ENCODE results near the gene RBM10. TPM values are rescaled to one million over a fixed set of nuclear protein-coding genes. Genes with fewer than 3 reads are reported as not detected.

RBM10 gene
- total RNA-seq, 4 donors from 2014 or later: 27.9 to 33.1 (median 30.2) TPM

- Histone ChIP-seq H3K36me3 (peaks cover 69% of the 10 kb centered on the region), H3K9me3 (no peaks in the 10 kb centered on the region), H3K27ac (no peak overlapping the region), H3K27me3 (no peaks in the 10 kb centered on the region), H3K4me3 (no peak overlapping the region), H3K4me1 (peaks cover 4% of the 10 kb centered on the region)
- WGBS: 84% methylated on average over 8 of the region's 8 CpGs
- TF ChIP-seq POLR2AphosphoS5 (IDR thresholded peaks at IDR 0.05) (no peak), POLR2A (IDR thresholded peaks at IDR 0.05) (no peak), EP300 (IDR thresholded peaks at IDR 0.05) (no peak), CTCF (IDR thresholded peaks at IDR 0.05) (no peak)
- DNase-seq (ENCODE audit: low spot score in 2 of 2): peak in 1 of 2 donors; percentile 20
Observed at GRCh38 chrX:47180346-47180745, 35.3 kb downstream of the RBM10 start.

- no peaks in the 10 kb centered on the region for H3K9me3 ChIP-seq
- H3K4me1 ChIP-seq: peaks cover 4% of the 10 kb centered on the region
- peak in 1 of 2 donors; percentile 49 for DNase-seq (ENCODE audit: low spot score in 2 of 2)
- no peaks in the 10 kb centered on the region for H3K27me3 ChIP-seq
- TF ChIP-seq POLR2AphosphoS5 (IDR thresholded peaks at IDR 0.05) (no peak), POLR2A (IDR thresholded peaks at IDR 0.05) (no peak), CTCF (IDR thresholded peaks at IDR 0.05) (no peak), EP300 (IDR thresholded peaks at IDR 0.05) (no peak)
- H3K27ac ChIP-seq: no peak overlapping the region
- 100% methylated on average over 3 of the region's 10 CpGs for WGBS
- no peak overlapping the region for H3K4me3 ChIP-seq
- peaks cover 67% of the 10 kb centered on the region for H3K36me3 ChIP-seq
Observed at GRCh38 chrX:47181301-47181700, 36.3 kb downstream of the RBM10 start.

- Histone ChIP-seq H3K27me3 (no peaks in the 10 kb centered on the region), H3K27ac (no peak overlapping the region), H3K4me3 (no peak overlapping the region), H3K4me1 (peaks cover 4% of the 10 kb centered on the region), H3K9me3 (no peaks in the 10 kb centered on the region), H3K36me3 (peaks cover 65% of the 10 kb centered on the region)
- TF ChIP-seq POLR2A (IDR thresholded peaks at IDR 0.05) (no peak), EP300 (IDR thresholded peaks at IDR 0.05) (no peak), POLR2AphosphoS5 (IDR thresholded peaks at IDR 0.05) (no peak), CTCF (IDR thresholded peaks at IDR 0.05) (no peak)
- DNase-seq (ENCODE audit: low spot score in 2 of 2): peak in 1 of 2 donors; percentile 32
- 81% methylated on average over 8 of the region's 9 CpGs for WGBS
Observed at GRCh38 chrX:47182106-47182700, 37.2 kb downstream of the RBM10 start.

GRCh38 chrX:47184486-47184885, 39.5 kb downstream of the RBM10 start:
- WGBS: 81% methylated on average over 4 of the region's 4 CpGs

More at GRCh38 chrX:47184486-47184885, 39.5 kb downstream of the RBM10 start:
- Histone ChIP-seq H3K27me3 (no peaks in the 10 kb centered on the region), H3K36me3 (peaks cover 50% of the 10 kb centered on the region), H3K4me1 (no peaks in the 10 kb centered on the region), H3K4me3 (no peak overlapping the region), H3K9me3 (no peaks in the 10 kb centered on the region), H3K27ac (no peak overlapping the region)
- no peak for DNase-seq (ENCODE audit: low spot score in 2 of 2)
- no peak for TF ChIP-seq POLR2AphosphoS5 (IDR thresholded peaks at IDR 0.05)
- TF ChIP-seq EP300 (IDR thresholded peaks at IDR 0.05): no peak
- TF ChIP-seq CTCF (IDR thresholded peaks at IDR 0.05): no peak
- TF ChIP-seq POLR2A (IDR thresholded peaks at IDR 0.05): no peak

Data from suprapubic skin (tissue), 4 donors.